ENCODE results near the gene ARHGEF4. TPM values are rescaled to one million over a fixed set of nuclear protein-coding genes. Genes with fewer than 3 reads are reported as not detected.

ARHGEF4 gene
- total RNA-seq, result 10 to 100 TPM; 61.6 to 71.0 TPM
- polyA plus RNA-seq (ENCODE audit: insufficient read length in 2 of 2), result 100 to 1,000 TPM; 203 to 210 TPM
- long read RNA-seq, donor 1, partial matches to known transcripts, result 110 of 124 reads
- long read RNA-seq, donor 1, other reads (novel, unspliced or antisense), result 13 of 124 reads
- long read RNA-seq, donor 2, partial matches to known transcripts, result 16 of 19 reads
- long read RNA-seq, donor 2, other reads (novel, unspliced or antisense), result 0 of 19 reads
- long read RNA-seq, donor 3, partial matches to known transcripts, result 40 of 47 reads
- long read RNA-seq, donor 3, other reads (novel, unspliced or antisense), result 5 of 47 reads
- long read RNA-seq, donor 4, partial matches to known transcripts, result 19 of 26 reads
- long read RNA-seq, donor 4, other reads (novel, unspliced or antisense), result 7 of 26 reads

GRCh38 chr2:130836501-130837174, at the start of gene ARHGEF4:
Gene ARHGEF4 (plus strand): TSS chr2:130836914. CDS start chr2:130836954, 40 bp downstream.
- Histone ChIP-seq H3K4me1 (ENCODE audit: control insufficient read depth, insufficient read depth, low read length) (peaks cover 66% of the 10 kb centered on the region), H3K27ac (ENCODE audit: low read depth, low read length) (peak within 1 kb of the TSS; percentile 67), H3K36me3 (ENCODE audit: control insufficient read depth, insufficient read depth, low read length) (peaks cover 4% of the 10 kb centered on the region), H3K4me3 (ENCODE audit: low read depth, low read length) (peak within 1 kb of the TSS; percentile 51), H3K9me3 (ENCODE audit: control insufficient read depth, insufficient read depth, low read length) (no peaks in the 10 kb centered on the region), H3K27me3 (ENCODE audit: control insufficient read depth, insufficient read depth, low read length) (peaks cover 18% of the 10 kb centered on the region)
- peak in 2 of 6 donors; percentile 45 to 59 for DNase-seq (ENCODE audit: low read depth in 4 of 6, low spot score in 6 of 6)
- WGBS (ENCODE audit: insufficient coverage), result 4% methylated on average over 70 of the region's 70 CpGs

- no peak overlapping the region for H3K4me3 ChIP-seq (ENCODE audit: low read depth, low read length)
- H3K9me3 ChIP-seq (ENCODE audit: control insufficient read depth, insufficient read depth, low read length), result no peaks in the 10 kb centered on the region
- no peaks in the 10 kb centered on the region for H3K27me3 ChIP-seq (ENCODE audit: control insufficient read depth, insufficient read depth, low read length)
- WGBS (ENCODE audit: insufficient coverage), result 94% methylated on average over 16 of the region's 17 CpGs
- no peak for DNase-seq (ENCODE audit: low read depth in 4 of 6, low spot score in 6 of 6)
- H3K36me3 ChIP-seq (ENCODE audit: control insufficient read depth, insufficient read depth, low read length), result no peaks in the 10 kb centered on the region
- H3K4me1 ChIP-seq (ENCODE audit: control insufficient read depth, insufficient read depth, low read length), result no peaks in the 10 kb centered on the region
- no peak overlapping the region for H3K27ac ChIP-seq (ENCODE audit: low read depth, low read length)
Measured at GRCh38 chr2:130787841-130788240, 48.9 kb upstream of the ARHGEF4 start.

- Histone ChIP-seq H3K4me3 (ENCODE audit: low read depth, low read length) (no peak overlapping the region), H3K36me3 (ENCODE audit: control insufficient read depth, insufficient read depth, low read length) (no peaks in the 10 kb centered on the region), H3K9me3 (ENCODE audit: control insufficient read depth, insufficient read depth, low read length) (no peaks in the 10 kb centered on the region), H3K27me3 (ENCODE audit: control insufficient read depth, insufficient read depth, low read length) (no peaks in the 10 kb centered on the region), H3K27ac (ENCODE audit: low read depth, low read length) (no peak overlapping the region), H3K4me1 (ENCODE audit: control insufficient read depth, insufficient read depth, low read length) (no peaks in the 10 kb centered on the region)
- DNase-seq (ENCODE audit: low read depth in 4 of 6, low spot score in 6 of 6), result no peak
- no CpG with 5 or more reads among the region's 2 CpGs for WGBS (ENCODE audit: insufficient coverage)
Measured at GRCh38 chr2:130790312-130790711, 46.4 kb upstream of the ARHGEF4 start.

GRCh38 chr2:130790804-130791616, 45.7 kb upstream of the ARHGEF4 start:
- Histone ChIP-seq H3K27me3 (ENCODE audit: control insufficient read depth, insufficient read depth, low read length) (no peaks in the 10 kb centered on the region), H3K4me1 (ENCODE audit: control insufficient read depth, insufficient read depth, low read length) (no peaks in the 10 kb centered on the region), H3K4me3 (ENCODE audit: low read depth, low read length) (no peak overlapping the region), H3K36me3 (ENCODE audit: control insufficient read depth, insufficient read depth, low read length) (no peaks in the 10 kb centered on the region), H3K9me3 (ENCODE audit: control insufficient read depth, insufficient read depth, low read length) (no peaks in the 10 kb centered on the region), H3K27ac (ENCODE audit: low read depth, low read length) (no peak overlapping the region)
- DNase-seq (ENCODE audit: low read depth in 4 of 6, low spot score in 6 of 6), result no peak
- 89% methylated on average over 9 of the region's 9 CpGs for WGBS (ENCODE audit: insufficient coverage)

GRCh38 chr2:130791617-130791939, 45.1 kb upstream of the ARHGEF4 start:
- DNase-seq (ENCODE audit: low read depth in 4 of 6, low spot score in 6 of 6), result no peak
- Histone ChIP-seq H3K4me1 (ENCODE audit: control insufficient read depth, insufficient read depth, low read length) (no peaks in the 10 kb centered on the region), H3K27ac (ENCODE audit: low read depth, low read length) (no peak overlapping the region), H3K36me3 (ENCODE audit: control insufficient read depth, insufficient read depth, low read length) (no peaks in the 10 kb centered on the region), H3K27me3 (ENCODE audit: control insufficient read depth, insufficient read depth, low read length) (no peaks in the 10 kb centered on the region), H3K4me3 (ENCODE audit: low read depth, low read length) (no peak overlapping the region), H3K9me3 (ENCODE audit: control insufficient read depth, insufficient read depth, low read length) (no peaks in the 10 kb centered on the region)
- WGBS (ENCODE audit: insufficient coverage), result 63% methylated on average over 4 of the region's 4 CpGs

GRCh38 chr2:130795431-130795830, 41.3 kb upstream of the ARHGEF4 start:
- H3K9me3 ChIP-seq (ENCODE audit: control insufficient read depth, insufficient read depth, low read length), result no peaks in the 10 kb centered on the region
- no peak for DNase-seq (ENCODE audit: low read depth in 4 of 6, low spot score in 6 of 6)
- WGBS (ENCODE audit: insufficient coverage), result 57% methylated on average over 2 of the region's 2 CpGs
- H3K27ac ChIP-seq (ENCODE audit: low read depth, low read length), result no peak overlapping the region
- no peaks in the 10 kb centered on the region for H3K36me3 ChIP-seq (ENCODE audit: control insufficient read depth, insufficient read depth, low read length)
- H3K4me1 ChIP-seq (ENCODE audit: control insufficient read depth, insufficient read depth, low read length), result peaks cover 19% of the 10 kb centered on the region
- H3K27me3 ChIP-seq (ENCODE audit: control insufficient read depth, insufficient read depth, low read length), result no peaks in the 10 kb centered on the region
- no peak overlapping the region for H3K4me3 ChIP-seq (ENCODE audit: low read depth, low read length)

GRCh38 chr2:130796290-130796689, 40.4 kb upstream of the ARHGEF4 start:
- WGBS (ENCODE audit: insufficient coverage), result 86% methylated on average over 2 of the region's 3 CpGs
- Histone ChIP-seq H3K4me3 (ENCODE audit: low read depth, low read length) (no peak overlapping the region), H3K36me3 (ENCODE audit: control insufficient read depth, insufficient read depth, low read length) (no peaks in the 10 kb centered on the region), H3K9me3 (ENCODE audit: control insufficient read depth, insufficient read depth, low read length) (no peaks in the 10 kb centered on the region), H3K27me3 (ENCODE audit: control insufficient read depth, insufficient read depth, low read length) (no peaks in the 10 kb centered on the region), H3K27ac (ENCODE audit: low read depth, low read length) (no peak overlapping the region), H3K4me1 (ENCODE audit: control insufficient read depth, insufficient read depth, low read length) (peaks cover 19% of the 10 kb centered on the region)
- no peak for DNase-seq (ENCODE audit: low read depth in 4 of 6, low spot score in 6 of 6)

GRCh38 chr2:130797493-130798435, 39.0 kb upstream of the ARHGEF4 start:
- under 1% methylated on average over 96 of the region's 96 CpGs for WGBS (ENCODE audit: insufficient coverage)
- Histone ChIP-seq H3K4me1 (ENCODE audit: control insufficient read depth, insufficient read depth, low read length) (peaks cover 19% of the 10 kb centered on the region), H3K36me3 (ENCODE audit: control insufficient read depth, insufficient read depth, low read length) (no peaks in the 10 kb centered on the region)

More at GRCh38 chr2:130797493-130798435, 39.0 kb upstream of the ARHGEF4 start:
- peak; percentile 75 to 97 (median 86) for DNase-seq (ENCODE audit: low read depth in 4 of 6, low spot score in 6 of 6)
- Histone ChIP-seq H3K4me3 (ENCODE audit: low read depth, low read length) (peak overlapping the region; percentile 74), H3K27ac (ENCODE audit: low read depth, low read length) (peak overlapping the region; percentile 92), H3K27me3 (ENCODE audit: control insufficient read depth, insufficient read depth, low read length) (no peaks in the 10 kb centered on the region), H3K9me3 (ENCODE audit: control insufficient read depth, insufficient read depth, low read length) (no peaks in the 10 kb centered on the region)

Data from spinal cord (tissue), 10 donors.